Measurements from ENCODE around the gene CDK17. TPM values are rescaled to one million over a fixed set of nuclear protein-coding genes. Genes with fewer than 3 reads are reported as not detected.

Gene CDK17
- total and polyA plus RNA-seq, 9 of the 15 experiments (the other 6 are each of a cell fraction or from before 2014, with no cell fraction given), result 4.8 to 39.3 (median 21.6) TPM

DNA sequence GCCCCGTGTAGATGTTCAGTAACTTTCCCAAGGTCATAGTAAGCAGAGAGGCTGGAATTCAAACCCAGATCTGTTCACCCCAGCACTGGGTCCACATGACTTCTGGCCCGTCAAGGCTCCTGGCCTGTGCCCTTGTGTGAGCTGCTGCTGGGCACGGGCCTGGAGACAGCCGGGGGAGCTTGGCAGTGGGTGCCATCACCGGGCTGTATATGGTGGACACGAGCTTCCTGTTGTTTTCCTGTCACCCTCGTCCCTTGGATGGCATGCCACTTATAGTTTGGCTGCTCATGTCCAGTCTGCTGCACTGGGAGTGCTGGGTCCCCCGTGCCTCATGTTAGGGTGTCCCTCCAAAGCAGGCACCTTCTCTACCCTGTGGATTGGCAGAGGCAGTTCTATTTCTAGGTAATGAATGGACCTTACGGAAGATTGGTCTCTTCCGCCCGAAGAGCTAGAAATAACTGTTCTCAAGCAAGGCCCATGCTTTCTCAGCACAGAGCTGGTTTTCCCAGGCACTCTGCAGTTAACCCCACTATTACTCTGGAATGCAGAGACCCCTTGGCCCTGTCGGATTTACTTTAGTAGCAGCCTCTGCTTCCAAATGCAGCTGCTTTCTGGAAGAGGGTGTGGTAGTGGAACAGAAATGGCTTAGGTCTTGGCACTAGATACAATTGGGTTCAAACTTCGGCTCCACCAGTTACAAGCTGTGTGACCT is 161.7 kb downstream of the CDK17 start:
- H3K36me3 ChIP-seq (ENCODE audit: control insufficient read depth, insufficient read depth, low read length), result no peaks in the 10 kb centered on the region
- H3K27ac ChIP-seq (ENCODE audit: extremely low read depth, low read depth, low read length), result no peak overlapping the region
- H3K4me2 ChIP-seq (ENCODE audit: insufficient read depth, low read length), result no peak overlapping the region
- no peaks in the 10 kb centered on the region for H3K9me1 ChIP-seq (ENCODE audit: control insufficient read depth, insufficient read depth, low read length)
- ChIA-PET CTCF (ENCODE audit: low intra/inter-chr PET ratio) (no interaction called here), POLR2A (interaction anchor here (0.6 to 0.7 kb wide), 2 partner anchors 16 to 163 kb away, joined by 3 read pairs; no protein-coding TSS in a partner anchor)
- TF ChIP-seq ZFP1 (CRISPR knock-in tag; IDR thresholded peaks at IDR 0.05) (no peak), EWSR1 (IDR thresholded peaks at IDR 0.05; ENCODE audit: borderline replicate concordance, low read depth, partially characterized antibody) (no peak), KDM4B (IDR thresholded peaks at IDR 0.05; ENCODE audit: borderline replicate concordance in 2 of 2, low read depth in 1 of 2) (no peak), BRF1 (IDR thresholded peaks at IDR 0.05; ENCODE audit: borderline replicate concordance, extremely low read depth, insufficient read length) (no peak), U2AF2 (optimal IDR thresholded peaks at IDR 0.05; ENCODE audit: low read depth, low read length) (no peak), CC2D1A (IDR thresholded peaks at IDR 0.05) (no peak), PTTG1 (tag; IDR thresholded peaks at IDR 0.05; ENCODE audit: low read depth) (no peak), SAFB2 (IDR thresholded peaks at IDR 0.05; ENCODE audit: borderline replicate concordance, low read depth, low read length, severe bottlenecking) (no peak), SMAD3 (CRISPR knock-in tag; conservative IDR thresholded peaks at IDR 0.05) (no peak), ZNF668 (CRISPR knock-in tag; IDR thresholded peaks at IDR 0.05) (no peak)
- in situ Hi-C loops (cut with MboI) (no loop called here), intact Hi-C loops (cut with micrococcal nuclease) (no loop called here)
- DNase-seq (ENCODE audit: extremely low read depth in 1 of 4, low spot score in 3 of 4) (no peak), ATAC-seq (no peak), FAIRE-seq (peak; percentile 11)
- BruUV-seq (replicated peaks), result no TSS peak
- H2AFZ ChIP-seq (ENCODE audit: low read depth, low read length), result no peak overlapping the region
- no peak overlapping the region for H3K4me3 ChIP-seq
- no peaks in the 10 kb centered on the region for H3K9me3 ChIP-seq (replicated peaks; ENCODE audit: control insufficient read depth, insufficient read depth, low read depth, low read length)
- H3K9ac ChIP-seq (ENCODE audit: insufficient read depth in 1 of 2, low read depth in 2 of 2, low read length in 2 of 2), result no peak overlapping the region
- no peaks in the 10 kb centered on the region for H4K20me1 ChIP-seq (replicated peaks; ENCODE audit: control insufficient read depth, insufficient read depth, low read length)
- 64% methylated on average over 12 of the region's 13 CpGs for WGBS (ENCODE audit: insufficient coverage, low coverage, missing lambda C conversion rate)
- no peaks in the 10 kb centered on the region for H3K79me2 ChIP-seq (ENCODE audit: control insufficient read depth, insufficient read depth, low read length)
- no peaks in the 10 kb centered on the region; a peak in 1 of 5 replicates for H3K27me3 ChIP-seq (ENCODE audit: control insufficient read depth in 2 of 2, insufficient read depth in 2 of 2, low read length in 2 of 2)
- peaks cover 11 to 17% of the 10 kb centered on the region in 2 experiments; a peak in 4 of 5 replicates for H3K4me1 ChIP-seq (replicated peaks in 1 of 2; ENCODE audit: control insufficient read depth in 2 of 2, insufficient read depth in 2 of 2, low read length in 2 of 2)

All from K562 (cell line).